Gastrocnemius medialis (tissue), 4 donors: ENCODE measurements around the gene IPCEF1. TPM values are rescaled to one million over a fixed set of nuclear protein-coding genes. Genes with fewer than 3 reads are reported as not detected.

ENCODE experiments used
- ATAC-seq, 2 donors: fragments of 150-250 bp; one replicate each; pipeline ENCODE4 v1.9.1; 2016
- DNase-seq, 2 donors: peaks; one replicate each; pipeline ENCODE4 v3.0.0-alpha.2; 2019
- H3K27ac ChIP-seq, 4 donors: fragments of 200-600 bp; sonication (generic); 1 replicate in 1 of 4; 2 replicates in 3 of 4; pipeline ENCODE4 v1.5.1; 2016 to 2018; ENCODE audit warnings: mild to moderate bottlenecking in 2 of 4, moderate library complexity in 1 of 4
- H3K27me3 ChIP-seq, 3 donors: fragments of 200-600 bp; sonication (generic) in 2 of 3; 1 replicate in 1 of 3; 2 replicates in 2 of 3; pipeline versions ENCODE4 v1.5.1 to v1.6.0; 2016 to 2019; ENCODE audit warnings: mild to moderate bottlenecking in 1 of 3, moderate library complexity in 1 of 3
- H3K36me3 ChIP-seq, 2 donors: fragments of 200-600 bp; sonication (generic) in 1 of 2; one replicate each; pipeline ENCODE4 v1.5.1; 2017 to 2018
- H3K4me1 ChIP-seq, 2 donors: fragments of 200-600 bp; sonication (generic) in 1 of 2; one replicate each; pipeline ENCODE4 v1.5.1; 2016 to 2017; ENCODE audit warnings: mild to moderate bottlenecking in 2 of 2
- H3K4me3 ChIP-seq, 4 donors: fragments of 200-600 bp; sonication (generic) in 3 of 4; 1 replicate in 1 of 4; 2 replicates in 3 of 4; pipeline ENCODE4 v1.5.1; 2016 to 2019; ENCODE audit warnings: mild to moderate bottlenecking in 2 of 4
- H3K9me3 ChIP-seq, 3 donors: fragments of 200-600 bp; sonication (generic) in 2 of 3; 1 replicate in 1 of 3; 2 replicates in 2 of 3; pipeline ENCODE4 v1.5.1; 2016 to 2019
- POLR2A ChIP-seq, 2 donors: fragments of 450-650 bp; IDR thresholded peaks; one replicate each; pipeline ENCODE4 v1.6.1; 2017; ENCODE audit warnings: antibody characterized with exemption in 2 of 2, mild to moderate bottlenecking in 2 of 2, moderate library complexity in 2 of 2
- in situ Hi-C, 4 donors: fragments of 200-750 bp; cut with MboI; loops; one replicate each; pipeline versions ENCODE4 v1.15.0 to v1.8.0; 2017; ENCODE audit warnings: low sequenced_read_pairs in 4 of 4
- intact Hi-C: fragments of 100-400 bp; cut with DNase I; formaldehyde crosslinking; loops from one replicate; pipeline ENCODE4 v1.15.1; 2023; ENCODE audit warnings: low total_unique reads
- total RNA-seq, 4 donors: library from RNA; depleted of rRNA; stranded (reverse); fragments of >200 nt; gene quantifications; one replicate each; pipeline versions ENCODE4 v1.1.0 to v1.2.3, GENCODE V29; 2016
- TF ChIP-seq, protein P1 (sequence below), 5 experiments: fragments of 450-650 bp in 3 of 5; fragments of 200-600 bp in 2 of 5; sonication (generic) in 2 of 5; IDR thresholded peaks in 4 of 5; conservative IDR thresholded peaks in 1 of 5; 1 replicate in 4 of 5; 2 replicates in 1 of 5; pipeline ENCODE4 v1.5.1; 2016 to 2019; ENCODE audit warnings: antibody characterized with exemption in 5 of 5, mild to moderate bottlenecking in 3 of 5, moderate library complexity in 3 of 5

The IPCEF1 gene
- total RNA-seq, 4 donors from 2014 or later: 0.24 to 0.85 TPM; not detected in 2

- in situ Hi-C loops: no loop called here
- Histone ChIP-seq H3K27me3 (no peaks in the 10 kb centered on the region), H3K36me3 (no peaks in the 10 kb centered on the region), H3K4me3 (no peak overlapping the region), H3K27ac (no peak overlapping the region), H3K9me3 (no peaks in the 10 kb centered on the region), H3K4me1 (no peaks in the 10 kb centered on the region)
- ATAC-seq: no peak
- no peak for DNase-seq
- intact Hi-C loops: no loop called here
- TF ChIP-seq, protein P1, sequence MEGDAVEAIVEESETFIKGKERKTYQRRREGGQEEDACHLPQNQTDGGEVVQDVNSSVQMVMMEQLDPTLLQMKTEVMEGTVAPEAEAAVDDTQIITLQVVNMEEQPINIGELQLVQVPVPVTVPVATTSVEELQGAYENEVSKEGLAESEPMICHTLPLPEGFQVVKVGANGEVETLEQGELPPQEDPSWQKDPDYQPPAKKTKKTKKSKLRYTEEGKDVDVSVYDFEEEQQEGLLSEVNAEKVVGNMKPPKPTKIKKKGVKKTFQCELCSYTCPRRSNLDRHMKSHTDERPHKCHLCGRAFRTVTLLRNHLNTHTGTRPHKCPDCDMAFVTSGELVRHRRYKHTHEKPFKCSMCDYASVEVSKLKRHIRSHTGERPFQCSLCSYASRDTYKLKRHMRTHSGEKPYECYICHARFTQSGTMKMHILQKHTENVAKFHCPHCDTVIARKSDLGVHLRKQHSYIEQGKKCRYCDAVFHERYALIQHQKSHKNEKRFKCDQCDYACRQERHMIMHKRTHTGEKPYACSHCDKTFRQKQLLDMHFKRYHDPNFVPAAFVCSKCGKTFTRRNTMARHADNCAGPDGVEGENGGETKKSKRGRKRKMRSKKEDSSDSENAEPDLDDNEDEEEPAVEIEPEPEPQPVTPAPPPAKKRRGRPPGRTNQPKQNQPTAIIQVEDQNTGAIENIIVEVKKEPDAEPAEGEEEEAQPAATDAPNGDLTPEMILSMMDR (IDR thresholded peaks at IDR 0.05 in 4 of 5, conservative IDR thresholded peaks at IDR 0.05 in 1 of 5): no peak
- no peak for TF ChIP-seq POLR2A (IDR thresholded peaks at IDR 0.05)
These were observed 2.6 kb upstream of the IPCEF1 start for GRCh38 chr6:154359161-154359574.

DNA sequence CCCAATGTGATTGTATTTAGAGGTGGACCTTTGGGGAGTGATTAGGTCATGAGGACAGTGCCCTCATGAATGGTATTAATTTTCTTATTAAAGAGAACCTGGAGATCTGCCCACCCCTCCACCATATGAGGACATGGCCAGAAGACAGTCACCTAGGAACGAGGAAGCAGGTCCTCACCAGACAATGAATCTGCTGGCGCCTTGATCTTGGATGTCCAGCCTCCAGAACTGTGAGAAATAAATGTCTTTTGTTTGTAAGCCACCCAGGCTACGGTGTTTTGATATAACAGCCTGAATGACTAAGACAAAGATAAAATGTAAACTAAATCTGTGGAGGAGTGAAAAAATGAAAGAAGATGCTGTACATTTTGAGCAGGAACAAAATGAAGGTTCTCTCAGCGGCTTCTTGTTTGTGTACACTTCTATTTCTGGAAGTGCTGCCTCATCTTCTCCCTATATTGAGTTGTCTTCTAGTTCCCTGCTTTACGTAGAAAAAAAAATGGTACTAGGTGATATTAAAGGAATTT is 1.5 kb upstream of the IPCEF1 start:
- intact Hi-C loops (no loop called here), in situ Hi-C loops (no loop called here)
- TF ChIP-seq, protein P1 (IDR thresholded peaks at IDR 0.05 in 4 of 5, conservative IDR thresholded peaks at IDR 0.05 in 1 of 5): no peak
- TF ChIP-seq POLR2A (IDR thresholded peaks at IDR 0.05): no peak
- Histone ChIP-seq H3K4me3 (no peak overlapping the region), H3K4me1 (no peaks in the 10 kb centered on the region), H3K27me3 (no peaks in the 10 kb centered on the region), H3K36me3 (no peaks in the 10 kb centered on the region), H3K9me3 (no peaks in the 10 kb centered on the region), H3K27ac (no peak overlapping the region)
- no peak for ATAC-seq
- DNase-seq: no peak

- in situ Hi-C loops: no loop called here
- H3K27me3 ChIP-seq: no peaks in the 10 kb centered on the region
- H3K36me3 ChIP-seq: no peaks in the 10 kb centered on the region
- intact Hi-C loops: no loop called here
- no peak overlapping the region for H3K27ac ChIP-seq
- H3K4me3 ChIP-seq: no peak overlapping the region
- TF ChIP-seq POLR2A (IDR thresholded peaks at IDR 0.05): no peak
- TF ChIP-seq, protein P1 (IDR thresholded peaks at IDR 0.05 in 4 of 5, conservative IDR thresholded peaks at IDR 0.05 in 1 of 5): no peak
- ATAC-seq (no peak), DNase-seq (no peak)
- H3K4me1 ChIP-seq: no peaks in the 10 kb centered on the region
- H3K9me3 ChIP-seq: no peaks in the 10 kb centered on the region
These were observed 490 bp downstream of the IPCEF1 start for GRCh38 chr6:154356113-154356512.

GRCh38 chr6:154354265-154354777 is 2.3 kb downstream of the IPCEF1 start:
- in situ Hi-C loops: no loop called here
- intact Hi-C loops: no loop called here
- H3K27me3 ChIP-seq: no peaks in the 10 kb centered on the region
- H3K4me3 ChIP-seq: no peak overlapping the region
- no peak for DNase-seq
- no peaks in the 10 kb centered on the region for H3K36me3 ChIP-seq
- H3K9me3 ChIP-seq: no peaks in the 10 kb centered on the region
- no peaks in the 10 kb centered on the region for H3K4me1 ChIP-seq
- TF ChIP-seq, protein P1 (IDR thresholded peaks at IDR 0.05 in 4 of 5, conservative IDR thresholded peaks at IDR 0.05 in 1 of 5): no peak
- TF ChIP-seq POLR2A (IDR thresholded peaks at IDR 0.05): no peak
- ATAC-seq: no peak
- H3K27ac ChIP-seq: no peak overlapping the region

DNA sequence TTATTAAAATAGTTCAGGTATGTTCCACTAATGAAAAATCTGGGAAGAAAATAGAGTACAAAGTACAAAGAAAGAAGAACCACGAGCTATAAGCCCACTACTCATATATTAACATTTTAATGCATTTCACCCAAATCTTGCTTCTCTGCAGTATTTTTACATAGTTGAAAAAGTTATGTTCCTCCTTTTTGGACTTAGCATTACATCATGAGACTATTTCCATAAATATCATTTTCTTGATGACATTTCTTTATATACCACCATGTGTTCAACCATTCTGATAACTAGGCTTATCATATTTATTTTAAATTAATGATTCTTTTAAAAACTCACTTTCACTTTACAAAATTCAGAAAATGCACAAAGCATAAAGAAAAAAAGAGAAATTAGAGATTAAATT is 3.0 kb downstream of the IPCEF1 start:
- intact Hi-C loops (no loop called here), in situ Hi-C loops (no loop called here)
- no peaks in the 10 kb centered on the region for H3K27me3 ChIP-seq
- no peak overlapping the region for H3K4me3 ChIP-seq
- H3K9me3 ChIP-seq: no peaks in the 10 kb centered on the region
- no peak for TF ChIP-seq POLR2A (IDR thresholded peaks at IDR 0.05)
- TF ChIP-seq, protein P1 (IDR thresholded peaks at IDR 0.05 in 4 of 5, conservative IDR thresholded peaks at IDR 0.05 in 1 of 5): no peak
- no peaks in the 10 kb centered on the region for H3K36me3 ChIP-seq
- DNase-seq (no peak), ATAC-seq (no peak)
- no peak overlapping the region for H3K27ac ChIP-seq
- no peaks in the 10 kb centered on the region for H3K4me1 ChIP-seq
